Mucosa of rectum (tissue), 2 donors: ENCODE results near the gene NUCKS1.

Experiments used
- H3K27ac ChIP-seq, 2 donors: one replicate each; pipeline ENCODE4 v1.7.0; 2013; ENCODE audit warnings: inconsistent platforms in 2 of 2, low read depth in 2 of 2, low read length in 2 of 2
- H3K27me3 ChIP-seq, 2 donors: one replicate each; pipeline ENCODE4 v1.7.0; 2013; ENCODE audit warnings: low read length in 2 of 2; ENCODE audit not compliant: control insufficient read depth in 2 of 2, insufficient read depth in 2 of 2
- H3K36me3 ChIP-seq, 2 donors: one replicate each; pipeline ENCODE4 v1.7.0; 2013; ENCODE audit warnings: low read length in 2 of 2; ENCODE audit not compliant: control insufficient read depth in 2 of 2, insufficient read depth in 2 of 2
- H3K4me1 ChIP-seq, 2 donors: one replicate each; pipeline ENCODE4 v1.7.0; 2013; ENCODE audit warnings: low read length in 2 of 2, mild to moderate bottlenecking in 1 of 2; ENCODE audit not compliant: control insufficient read depth in 2 of 2, insufficient read depth in 2 of 2
- H3K4me3 ChIP-seq, 2 donors: one replicate each; pipeline ENCODE4 v1.7.0; 2013; ENCODE audit warnings: low read length in 2 of 2
- H3K9ac ChIP-seq, 2 donors: one replicate each; pipeline ENCODE4 v1.7.0; 2013; ENCODE audit warnings: low read length in 2 of 2, low read depth in 1 of 2, mild to moderate bottlenecking in 1 of 2
- H3K9me3 ChIP-seq, 2 donors: one replicate each; pipeline ENCODE4 v1.7.0; 2013; ENCODE audit warnings: low read length in 2 of 2; ENCODE audit not compliant: control insufficient read depth in 2 of 2
- donor health status: healthy.
- donor health status: Normal muscosa, but diverticular disease.

The NUCKS1 gene

DNA sequence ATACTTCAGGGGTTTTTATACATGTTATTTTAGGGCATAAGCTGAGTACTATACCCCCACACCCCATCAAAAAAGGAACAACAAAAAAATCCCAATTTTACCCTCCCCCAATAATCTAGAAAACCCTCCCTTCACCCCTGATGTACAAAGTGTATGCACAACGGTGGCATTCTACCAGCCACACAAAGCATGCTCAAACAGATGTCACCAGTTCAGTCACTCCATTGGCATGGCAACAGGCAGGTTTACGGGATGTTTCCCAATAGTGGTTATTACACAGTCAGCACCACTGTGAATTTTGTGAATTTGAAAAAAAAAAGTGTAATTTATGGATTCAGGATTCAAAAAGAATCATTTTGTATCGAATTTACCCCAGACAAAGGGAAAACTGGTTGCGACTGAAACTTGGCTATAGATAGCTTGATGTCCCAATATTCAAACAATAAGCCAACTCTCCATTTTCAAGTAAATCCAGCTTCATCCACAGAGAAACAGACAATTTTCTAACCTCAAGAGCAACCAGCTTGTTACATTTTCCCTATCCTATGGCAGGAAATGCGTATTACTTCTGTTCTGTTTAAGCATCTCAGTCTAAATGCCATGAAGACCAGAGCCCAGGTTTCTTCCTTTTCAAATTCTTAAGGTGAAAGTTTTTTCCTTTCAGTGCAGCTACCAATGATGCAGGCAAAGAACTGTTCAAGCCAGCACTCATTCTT, 35.6 kb downstream of the NUCKS1 start:
- peaks cover 0 to 19% of the 10 kb centered on the region in 2 donors for H3K4me1 ChIP-seq
- H3K4me3 ChIP-seq = no peak overlapping the region
- H3K27me3 ChIP-seq = no peaks in the 10 kb centered on the region
- no peaks in the 10 kb centered on the region for H3K9me3 ChIP-seq
- H3K36me3 ChIP-seq = peaks cover 15 to 25% of the 10 kb centered on the region in 2 donors
- H3K9ac ChIP-seq = no peak overlapping the region
- no peak overlapping the region for H3K27ac ChIP-seq

DNA sequence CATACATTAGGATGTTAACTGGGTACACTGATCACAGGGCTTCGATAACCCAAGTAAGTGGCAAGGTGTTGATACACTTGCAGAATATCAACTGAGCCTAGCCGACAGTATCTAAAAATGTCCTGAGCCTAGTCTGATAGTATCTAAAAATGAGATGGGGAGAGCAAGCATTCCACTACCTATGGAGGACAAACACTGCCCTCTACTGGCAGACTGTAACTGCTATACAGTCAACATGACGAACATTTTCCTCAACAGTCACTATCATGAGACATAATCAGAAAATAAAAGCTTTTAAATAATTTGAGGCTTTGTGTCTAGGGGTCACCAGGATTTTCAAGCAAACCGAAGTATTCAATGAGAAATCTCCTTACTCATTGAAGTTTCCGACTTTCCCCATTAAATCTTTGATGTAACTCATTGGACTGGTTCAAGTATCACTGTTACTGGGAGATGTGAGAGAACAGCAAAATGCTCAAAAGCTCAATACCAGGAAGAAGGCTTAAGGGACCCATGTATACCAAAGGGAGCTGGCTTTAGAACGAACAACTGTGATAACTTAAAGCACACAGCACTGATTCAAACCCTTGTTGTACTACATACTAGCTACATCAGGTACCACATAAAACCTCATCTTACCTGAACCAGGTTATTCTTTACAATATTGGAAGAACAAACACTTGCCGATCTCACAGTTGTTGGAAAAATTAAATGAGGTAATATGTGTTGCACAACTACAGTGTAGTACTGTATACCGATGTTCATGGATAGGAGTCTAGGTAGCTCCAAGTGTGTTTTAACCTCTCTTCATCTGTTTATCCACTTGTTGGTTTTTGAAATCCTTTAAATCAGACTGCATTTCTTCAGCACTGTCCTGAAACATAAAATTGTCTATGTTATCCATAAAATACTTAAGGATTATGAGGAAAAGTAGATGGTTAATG, 38.6 kb downstream of the NUCKS1 start:
- Histone ChIP-seq H3K4me3 (no peak overlapping the region), H3K4me1 (peaks cover 0 to 12% of the 10 kb centered on the region in 2 donors), H3K9me3 (no peaks in the 10 kb centered on the region), H3K27ac (no peak overlapping the region), H3K27me3 (no peaks in the 10 kb centered on the region), H3K36me3 (peaks cover 0 to 5% of the 10 kb centered on the region in 2 donors), H3K9ac (no peak overlapping the region)

DNA sequence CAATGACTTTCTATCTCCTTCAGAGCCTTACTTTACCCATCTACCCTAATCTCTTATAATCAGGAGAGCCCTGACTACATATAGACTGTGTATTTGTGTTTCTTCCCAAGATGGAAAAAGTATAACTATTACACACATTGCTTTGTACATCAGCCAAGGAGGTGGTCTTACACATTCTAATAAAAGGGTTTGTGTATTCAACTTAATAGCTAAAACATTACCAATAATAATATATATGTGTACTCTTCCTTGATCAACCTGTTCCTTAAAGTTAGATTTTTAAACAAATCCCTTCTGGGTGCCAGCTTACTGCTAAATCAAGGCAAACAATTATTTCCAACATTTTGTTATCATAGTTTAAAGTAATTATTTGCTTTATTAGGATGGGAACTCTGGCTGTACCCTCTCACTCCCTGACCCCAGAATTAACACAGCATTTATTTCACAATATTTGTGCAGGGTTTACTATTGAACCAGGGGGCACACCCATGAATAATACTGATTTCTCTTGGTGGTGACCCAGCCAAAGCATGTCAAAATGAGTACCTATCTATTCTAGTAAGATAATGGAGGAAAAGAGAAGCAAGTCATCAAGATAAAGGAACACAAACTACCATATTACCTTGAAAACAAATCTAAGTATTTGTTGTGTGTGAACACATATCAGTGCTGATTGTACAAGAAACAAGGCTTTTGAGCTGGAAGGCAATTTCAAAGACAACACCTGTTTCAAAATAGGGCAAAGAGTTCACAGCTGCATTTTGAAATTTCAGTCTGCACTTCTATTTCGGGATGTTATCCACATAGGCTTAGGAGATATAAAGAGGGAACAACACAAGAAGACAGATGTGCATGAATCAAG, 39.5 kb downstream of the NUCKS1 start:
- Histone ChIP-seq H3K27me3 (no peaks in the 10 kb centered on the region), H3K4me1 (peaks cover 0 to 7% of the 10 kb centered on the region in 2 donors), H3K4me3 (no peak overlapping the region), H3K9ac (no peak overlapping the region), H3K27ac (no peak overlapping the region), H3K9me3 (no peaks in the 10 kb centered on the region), H3K36me3 (peaks cover 0 to 3% of the 10 kb centered on the region in 2 donors)

GRCh38 chr1:205709640-205710039, 40.3 kb downstream of the NUCKS1 start:
- Histone ChIP-seq H3K36me3 (peaks cover 0 to 3% of the 10 kb centered on the region in 2 donors), H3K4me1 (peaks cover 0 to 3% of the 10 kb centered on the region in 2 donors), H3K9me3 (no peaks in the 10 kb centered on the region), H3K27ac (no peak overlapping the region), H3K27me3 (no peaks in the 10 kb centered on the region), H3K4me3 (no peak overlapping the region), H3K9ac (no peak overlapping the region)

DNA sequence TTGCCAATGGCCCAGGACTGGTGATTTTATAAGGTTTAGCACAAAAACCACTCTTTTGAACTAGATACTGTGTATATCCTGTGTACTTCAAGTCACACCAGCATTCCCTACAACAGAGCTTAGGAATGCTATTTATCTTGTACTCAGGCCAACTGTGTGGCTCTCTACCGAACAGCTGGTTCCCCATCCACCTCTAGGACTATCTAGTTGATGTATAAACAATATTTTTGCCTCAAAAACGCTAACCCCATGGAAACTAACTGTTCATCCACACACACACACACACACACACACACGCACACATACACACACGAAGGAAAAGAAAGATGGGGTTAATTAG, 41.0 kb downstream of the NUCKS1 start:
- Histone ChIP-seq H3K27me3 (no peaks in the 10 kb centered on the region), H3K9me3 (no peaks in the 10 kb centered on the region), H3K36me3 (peaks cover 0 to 3% of the 10 kb centered on the region in 2 donors), H3K27ac (no peak overlapping the region), H3K4me3 (no peak overlapping the region), H3K9ac (no peak overlapping the region), H3K4me1 (peaks cover 0 to 3% of the 10 kb centered on the region in 2 donors)

GRCh38 chr1:205706601-205707502, 43.1 kb downstream of the NUCKS1 start:
- no peaks in the 10 kb centered on the region for H3K9me3 ChIP-seq
- peaks cover 0 to 8% of the 10 kb centered on the region in 2 donors for H3K4me1 ChIP-seq
- peaks cover 0 to 6% of the 10 kb centered on the region in 2 donors for H3K36me3 ChIP-seq
- H3K27me3 ChIP-seq = no peaks in the 10 kb centered on the region
- no peak overlapping the region for H3K9ac ChIP-seq
- H3K27ac ChIP-seq = no peak overlapping the region
- no peak overlapping the region for H3K4me3 ChIP-seq

GRCh38 chr1:205704903-205705302, 45.1 kb downstream of the NUCKS1 start:
- H3K36me3 ChIP-seq = peaks cover 0 to 6% of the 10 kb centered on the region in 2 donors
- no peak overlapping the region for H3K9ac ChIP-seq
- no peak overlapping the region for H3K27ac ChIP-seq
- peaks cover 0 to 8% of the 10 kb centered on the region in 2 donors for H3K4me1 ChIP-seq
- no peaks in the 10 kb centered on the region for H3K9me3 ChIP-seq
- H3K4me3 ChIP-seq = no peak overlapping the region
- no peaks in the 10 kb centered on the region for H3K27me3 ChIP-seq

DNA sequence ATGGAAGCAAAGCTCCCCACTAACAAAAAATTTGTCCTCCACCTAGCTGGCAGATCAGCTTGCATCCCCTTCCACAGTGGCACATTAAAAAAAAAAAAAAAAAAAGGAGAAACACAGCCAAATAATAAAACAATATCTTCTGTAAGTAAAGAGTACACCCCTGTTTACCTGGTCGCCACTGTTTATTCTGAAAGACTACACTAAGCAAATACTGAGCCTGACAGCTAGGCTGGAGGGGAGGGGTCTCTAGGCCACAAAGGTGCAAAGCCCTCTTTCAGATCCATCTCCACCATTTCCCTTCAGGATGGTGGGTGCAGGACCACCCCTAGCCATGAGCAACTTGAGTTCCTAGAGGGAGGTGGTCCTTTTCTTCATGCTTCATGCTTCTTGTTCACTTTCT, 46.9 kb downstream of the NUCKS1 start:
- Histone ChIP-seq H3K9me3 (no peaks in the 10 kb centered on the region), H3K4me3 (no peak overlapping the region), H3K36me3 (peaks cover 0 to 3% of the 10 kb centered on the region in 2 donors), H3K9ac (no peak overlapping the region), H3K4me1 (peaks cover 0 to 8% of the 10 kb centered on the region in 2 donors), H3K27ac (no peak overlapping the region), H3K27me3 (no peaks in the 10 kb centered on the region)

DNA sequence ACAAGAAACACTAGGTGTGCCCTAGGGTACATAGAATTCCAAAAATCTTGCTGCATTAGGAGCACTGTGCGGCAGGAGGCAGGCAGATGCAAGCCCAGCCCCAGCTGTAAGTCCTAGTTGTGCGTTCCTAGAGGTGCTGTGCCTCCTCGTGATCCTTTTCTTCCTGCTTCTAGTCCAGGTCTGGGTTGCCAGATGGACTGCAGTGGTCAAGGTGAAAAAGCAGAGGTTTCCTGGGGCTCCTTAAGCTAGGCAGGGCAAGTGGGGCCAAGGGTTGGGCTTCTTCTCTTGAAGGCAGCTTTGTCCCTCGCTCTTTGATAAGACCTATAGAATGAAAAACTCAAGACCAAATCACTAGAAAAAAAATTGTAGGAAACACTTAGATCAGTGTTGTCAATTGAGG, 48.1 kb downstream of the NUCKS1 start:
- H3K36me3 ChIP-seq = peaks cover 0 to 3% of the 10 kb centered on the region in 2 donors
- H3K27ac ChIP-seq = no peak overlapping the region
- H3K4me1 ChIP-seq = peaks cover 0 to 8% of the 10 kb centered on the region in 2 donors
- H3K4me3 ChIP-seq = no peak overlapping the region
- no peaks in the 10 kb centered on the region for H3K27me3 ChIP-seq
- H3K9me3 ChIP-seq = no peaks in the 10 kb centered on the region
- H3K9ac ChIP-seq = no peak overlapping the region
